GM12878 (cell line): ENCODE measurements around the gene PREX1.

ENCODE experiments used
- MXI1 ChIP-seq: fragments of 150-350 bp; IDR thresholded peaks from 2 replicates; pipeline ENCODE4 v1.6.1; 2011; ENCODE audit warnings: low read depth, mild to moderate bottlenecking, inconsistent platforms, low read length, improper control_type of control experiment
- TCF12 ChIP-seq: IDR thresholded peaks from 2 replicates; pipeline ENCODE4 v1.6.1; 2011; ENCODE audit warnings: low read depth, mild to moderate bottlenecking, low read length
- ZZZ3 ChIP-seq: IDR thresholded peaks from 2 replicates; pipeline ENCODE4 v1.6.1; 2011; ENCODE audit warnings: low read depth; ENCODE audit not compliant: control insufficient read depth, insufficient read length

DNA sequence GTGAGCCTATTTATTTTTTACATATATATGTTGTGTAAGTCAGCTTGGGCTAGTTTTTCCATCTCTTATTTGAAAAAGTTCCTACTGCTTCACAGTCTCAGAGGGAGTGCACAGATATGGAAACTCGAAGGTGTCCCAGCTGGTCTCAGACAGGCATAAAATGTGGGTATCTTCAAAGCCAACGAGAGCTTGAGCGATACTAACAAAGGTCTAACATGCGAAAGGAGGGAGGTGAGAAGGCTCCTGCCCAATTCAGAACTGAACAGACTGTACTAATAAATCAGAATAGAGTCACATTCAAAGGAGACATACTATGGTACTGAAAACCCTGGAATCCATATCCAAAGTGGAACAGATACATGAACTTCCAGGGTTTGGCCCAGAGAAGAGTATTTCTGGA, 113.0 kb downstream of the PREX1 start:
- TF ChIP-seq MXI1 = no peak
- TF ChIP-seq TCF12 = no peak
- TF ChIP-seq ZZZ3 = no peak
